OCI-LY3 (cell line): ENCODE measurements around the gene BRAT1.

Experiments used
- H2AFZ ChIP-seq: fragments of 200-600, 300-600 bp; shearing (Covaris generic); 2 replicates; pipeline ENCODE4 v1.6.0; 2014; ENCODE audit warnings: antibody characterized with exemption, low read depth, low read length
- H3K27ac ChIP-seq: fragments of 200-600, 300-600 bp; sonication (generic); 2 replicates; pipeline ENCODE4 v1.5.1; 2014; ENCODE audit warnings: mild to moderate bottlenecking, low read length, moderate library complexity, mixed read lengths
- H3K27me3 ChIP-seq: fragments of 200-600, 300-600 bp; sonication (generic); 2 replicates; pipeline ENCODE4 v1.6.1; 2014; ENCODE audit warnings: low read depth, low read length, mixed read lengths
- H3K36me3 ChIP-seq: fragments of 200-600, 300-600 bp; sonication (generic); replicated peaks from 2 replicates; pipeline ENCODE3; 2014; ENCODE audit warnings: low read depth, low read length, mixed read lengths
- H3K4me1 ChIP-seq: fragments of 300-600, 200-600 bp; sonication (generic); 2 replicates; pipeline ENCODE4 v1.6.1; 2014; ENCODE audit warnings: low read length, mixed read lengths
- H3K4me2 ChIP-seq: fragments of 200-600, 300-600 bp; sonication (generic); 2 replicates; pipeline ENCODE4 v1.6.1; 2014; ENCODE audit warnings: low read length, mixed read lengths
- H3K4me3 ChIP-seq: fragments of 300-600, 200-600 bp; sonication (generic); 2 replicates; pipeline ENCODE4 v1.5.1; 2014; ENCODE audit warnings: antibody characterized with exemption, mild to moderate bottlenecking, low read length, moderate library complexity
- H3K79me2 ChIP-seq: fragments of 300-600, 200-600 bp; shearing (Covaris generic); 2 replicates; pipeline ENCODE4 v1.6.1; 2014; ENCODE audit warnings: mild to moderate bottlenecking, low read length, mixed read lengths
- H3K9ac ChIP-seq: fragments of 300-600, 200-600 bp; shearing (Covaris generic); 2 replicates; pipeline ENCODE4 v1.6.0; 2014; ENCODE audit warnings: mild to moderate bottlenecking, low read length, moderate library complexity
- H3K9me3 ChIP-seq: fragments of 200-600, 300-600 bp; shearing (Covaris generic); 2 replicates; pipeline ENCODE4 v1.6.1; 2014; ENCODE audit warnings: low read length, mixed read lengths; ENCODE audit not compliant: insufficient read depth
- H4K20me1 ChIP-seq: fragments of 200-600, 300-600 bp; sonication (generic); 2 replicates; pipeline ENCODE4 v1.6.1; 2016; ENCODE audit warnings: low read length, mixed read lengths; ENCODE audit not compliant: insufficient read depth
- EZH2phosphoT487 ChIP-seq: fragments of 200-600 bp; shearing (Covaris generic); IDR thresholded peaks from 2 replicates; pipeline ENCODE4 v1.6.1; 2018; ENCODE audit warnings: antibody characterized with exemption, mixed run types, low read depth
- TF ChIP-seq, protein P1 (sequence below): fragments of 200-600, 300-600 bp; sonication (generic); IDR thresholded peaks from 2 replicates; pipeline ENCODE4 v1.5.1; 2014; ENCODE audit warnings: antibody characterized with exemption, low read length, low read depth

Gene BRAT1

DNA sequence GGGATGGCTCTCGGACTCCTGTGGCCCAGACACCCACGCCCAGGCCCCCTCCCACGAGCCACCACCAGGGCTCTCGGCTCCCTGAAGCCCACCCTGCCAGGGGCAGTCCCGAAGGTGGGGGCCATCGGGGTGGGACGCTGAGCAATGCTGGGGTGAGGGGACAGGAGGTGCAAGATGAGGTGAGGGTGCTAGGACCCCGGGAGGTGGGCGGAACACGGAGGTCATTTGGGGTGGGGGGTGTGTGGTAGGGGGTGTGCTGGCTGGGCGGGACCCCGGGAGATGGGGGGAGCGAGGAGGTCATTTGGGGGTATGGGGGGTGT, 52.7 kb downstream of the BRAT1 start:
- Histone ChIP-seq H3K27ac (no peak overlapping the region), H3K9me3 (no peaks in the 10 kb centered on the region), H3K4me1 (peaks cover 9% of the 10 kb centered on the region; the same call in 1 of the 2 replicates), H3K27me3 (no peaks in the 10 kb centered on the region), H2AFZ (no peak overlapping the region), H3K4me3 (no peak overlapping the region), H3K9ac (no peak overlapping the region), H3K79me2 (no peaks in the 10 kb centered on the region), H3K36me3 (no peaks in the 10 kb centered on the region), H4K20me1 (no peaks in the 10 kb centered on the region), H3K4me2 (no peak overlapping the region)
- TF ChIP-seq EZH2phosphoT487, result no peak
- TF ChIP-seq, protein P1, sequence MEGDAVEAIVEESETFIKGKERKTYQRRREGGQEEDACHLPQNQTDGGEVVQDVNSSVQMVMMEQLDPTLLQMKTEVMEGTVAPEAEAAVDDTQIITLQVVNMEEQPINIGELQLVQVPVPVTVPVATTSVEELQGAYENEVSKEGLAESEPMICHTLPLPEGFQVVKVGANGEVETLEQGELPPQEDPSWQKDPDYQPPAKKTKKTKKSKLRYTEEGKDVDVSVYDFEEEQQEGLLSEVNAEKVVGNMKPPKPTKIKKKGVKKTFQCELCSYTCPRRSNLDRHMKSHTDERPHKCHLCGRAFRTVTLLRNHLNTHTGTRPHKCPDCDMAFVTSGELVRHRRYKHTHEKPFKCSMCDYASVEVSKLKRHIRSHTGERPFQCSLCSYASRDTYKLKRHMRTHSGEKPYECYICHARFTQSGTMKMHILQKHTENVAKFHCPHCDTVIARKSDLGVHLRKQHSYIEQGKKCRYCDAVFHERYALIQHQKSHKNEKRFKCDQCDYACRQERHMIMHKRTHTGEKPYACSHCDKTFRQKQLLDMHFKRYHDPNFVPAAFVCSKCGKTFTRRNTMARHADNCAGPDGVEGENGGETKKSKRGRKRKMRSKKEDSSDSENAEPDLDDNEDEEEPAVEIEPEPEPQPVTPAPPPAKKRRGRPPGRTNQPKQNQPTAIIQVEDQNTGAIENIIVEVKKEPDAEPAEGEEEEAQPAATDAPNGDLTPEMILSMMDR, result no peak

DNA sequence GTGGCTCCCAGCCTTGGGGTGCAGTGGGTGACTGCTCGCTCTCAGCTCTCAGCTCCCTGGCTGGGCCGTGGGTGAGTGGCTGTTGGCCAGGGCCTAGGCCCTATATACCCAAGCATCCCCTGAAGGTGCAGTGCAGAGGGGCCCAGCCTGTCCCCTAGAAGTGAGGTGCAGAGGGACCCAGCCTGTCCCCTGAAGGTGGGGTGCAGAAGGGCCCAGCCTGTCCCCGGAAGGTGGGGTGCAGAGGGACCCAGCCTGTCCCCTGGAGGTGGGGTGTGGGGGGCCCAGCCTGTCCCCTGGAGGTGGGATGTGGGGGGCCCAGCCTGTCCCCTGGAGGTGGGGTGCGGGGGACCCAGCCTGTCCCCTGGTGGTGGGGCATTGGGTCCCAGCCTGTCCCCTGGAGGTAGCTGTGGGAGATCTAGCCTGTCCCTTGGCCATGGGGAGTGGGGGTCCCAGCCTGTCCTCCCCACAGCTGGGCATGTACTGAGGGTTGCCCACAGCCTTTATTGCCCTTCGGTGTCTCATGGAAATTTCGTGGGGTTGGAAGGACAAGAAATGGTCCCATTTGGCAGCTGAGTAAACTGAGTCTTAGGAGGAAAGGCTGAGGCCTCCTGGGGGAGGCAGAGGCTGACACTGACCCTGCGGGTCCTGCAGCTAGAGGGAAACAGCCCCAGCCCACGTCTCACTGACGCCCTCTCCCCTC, 53.2 kb downstream of the BRAT1 start:
- Histone ChIP-seq H4K20me1 (no peaks in the 10 kb centered on the region), H3K36me3 (no peaks in the 10 kb centered on the region), H3K4me3 (no peak overlapping the region), H3K27ac (no peak overlapping the region), H3K4me1 (peaks cover 9% of the 10 kb centered on the region; the same call in 1 of the 2 replicates), H3K9me3 (no peaks in the 10 kb centered on the region), H3K79me2 (no peaks in the 10 kb centered on the region), H3K9ac (no peak overlapping the region), H3K4me2 (no peak overlapping the region), H3K27me3 (no peaks in the 10 kb centered on the region), H2AFZ (no peak overlapping the region)
- TF ChIP-seq EZH2phosphoT487, result no peak
- TF ChIP-seq, protein P1, result no peak

- Histone ChIP-seq H3K4me3 (no peak overlapping the region), H3K27me3 (no peaks in the 10 kb centered on the region), H3K9me3 (no peaks in the 10 kb centered on the region), H3K4me1 (peaks cover 9% of the 10 kb centered on the region; the same call in 1 of the 2 replicates), H3K79me2 (no peaks in the 10 kb centered on the region), H3K27ac (no peak overlapping the region), H4K20me1 (no peaks in the 10 kb centered on the region), H3K4me2 (no peak overlapping the region), H3K9ac (no peak overlapping the region), H3K36me3 (no peaks in the 10 kb centered on the region), H2AFZ (no peak overlapping the region)
- TF ChIP-seq, protein P1, result no peak
- TF ChIP-seq EZH2phosphoT487, result no peak
Measured at GRCh38 chr7:2500701-2501100, 54.6 kb downstream of the BRAT1 start.

DNA sequence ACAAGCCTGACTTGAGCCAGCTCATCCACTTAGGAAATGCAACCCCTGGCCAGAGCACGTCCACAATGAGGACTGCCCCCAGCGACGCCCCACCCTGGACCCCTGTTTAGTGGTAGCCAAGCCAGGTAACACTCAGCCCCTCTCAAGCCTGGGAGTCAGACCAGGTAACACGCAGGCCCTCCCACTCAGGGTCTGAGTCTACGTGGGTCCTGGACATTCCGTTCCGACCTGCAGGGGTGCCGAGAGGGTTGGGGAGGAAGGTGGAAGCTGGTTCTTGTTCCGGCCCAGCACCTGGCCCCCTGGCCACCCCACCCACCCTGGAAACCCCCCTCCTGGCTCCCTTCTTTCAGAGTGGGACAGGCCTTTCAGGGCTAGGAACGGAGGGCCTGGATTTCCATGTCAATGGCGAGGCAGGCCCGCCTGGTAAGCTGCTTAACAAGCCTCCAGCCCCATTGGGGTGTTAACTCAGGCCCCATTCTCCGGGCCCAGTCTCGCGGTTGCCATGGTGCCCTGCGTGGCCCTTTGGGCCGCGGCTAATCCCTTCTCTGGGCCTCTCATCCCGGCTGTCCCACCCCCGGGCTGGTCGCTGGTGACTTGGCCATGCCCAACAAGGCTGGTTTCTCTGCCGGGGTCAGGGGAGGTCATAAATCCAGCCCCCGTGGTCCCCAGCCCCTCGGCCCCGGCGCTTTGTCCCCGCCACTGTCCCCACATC, 55.4 kb downstream of the BRAT1 start:
- TF ChIP-seq, protein P1, result no peak
- TF ChIP-seq EZH2phosphoT487, result no peak
- H3K4me3 ChIP-seq, result no peak overlapping the region
- no peak overlapping the region for H2AFZ ChIP-seq
- no peaks in the 10 kb centered on the region for H3K9me3 ChIP-seq
- H3K4me1 ChIP-seq, result peaks cover 9% of the 10 kb centered on the region; the same call in 1 of the 2 replicates
- no peaks in the 10 kb centered on the region for H3K79me2 ChIP-seq
- H3K9ac ChIP-seq, result no peak overlapping the region
- H4K20me1 ChIP-seq, result no peaks in the 10 kb centered on the region
- H3K27ac ChIP-seq, result no peak overlapping the region
- H3K4me2 ChIP-seq, result no peak overlapping the region
- no peaks in the 10 kb centered on the region for H3K36me3 ChIP-seq
- no peaks in the 10 kb centered on the region for H3K27me3 ChIP-seq
